Endothelial cell of umbilical vein (primary cell): ENCODE results near the gene KLC3.

Experiments used
- CTCF ChIP-seq, 2 donors: IDR thresholded peaks; 1 replicate in 1 of 2; 2 replicates in 1 of 2; pipeline ENCODE4 v1.5.1; 2011; ENCODE audit warnings: low read length in 2 of 2, mild to moderate bottlenecking in 2 of 2, moderate library complexity in 2 of 2, control low read depth in 1 of 2, inconsistent platforms in 1 of 2, low read depth in 1 of 2; ENCODE audit not compliant: insufficient read depth in 1 of 2; ENCODE audit errors: extremely low read depth in 1 of 2
- EZH2 ChIP-seq: IDR thresholded peaks from 2 replicates; pipeline ENCODE4 v1.6.1; 2012; ENCODE audit warnings: borderline replicate concordance, low read depth, mild to moderate bottlenecking, moderate library complexity, low read length, inconsistent platforms; ENCODE audit not compliant: severe bottlenecking
- POLR2A ChIP-seq: IDR thresholded peaks from 2 replicates; pipeline ENCODE4 v1.6.1; 2012; ENCODE audit warnings: low read depth, mild to moderate bottlenecking, control low read depth, low read length
- POLR2AphosphoS5 ChIP-seq: IDR thresholded peaks from 2 replicates; pipeline ENCODE4 v1.6.1; 2012; ENCODE audit warnings: low read depth, mild to moderate bottlenecking, control low read depth, low read length, moderate library complexity; ENCODE audit not compliant: insufficient read depth

- TF ChIP-seq CTCF (IDR thresholded peaks at IDR 0.05; ENCODE audit: extremely low read depth in 1 of 2, insufficient read depth in 1 of 2, low read depth in 1 of 2, low read length in 2 of 2) = no peak
- no peak for TF ChIP-seq POLR2A
- no peak for TF ChIP-seq EZH2
- TF ChIP-seq POLR2AphosphoS5 = no peak
Measured at GRCh38 chr19:45297674-45298073, 42.9 kb upstream of the KLC3 start.
